GM21619 (cell line): ENCODE data around the gene ZBTB47.

Experiments used
- ATAC-seq: cut with Tn5 transposase; IDR thresholded peaks from one replicate; pipeline ENCODE4 v1.9.1; 2021; ENCODE audit not compliant: unreplicated experiment

Gene ZBTB47

DNA sequence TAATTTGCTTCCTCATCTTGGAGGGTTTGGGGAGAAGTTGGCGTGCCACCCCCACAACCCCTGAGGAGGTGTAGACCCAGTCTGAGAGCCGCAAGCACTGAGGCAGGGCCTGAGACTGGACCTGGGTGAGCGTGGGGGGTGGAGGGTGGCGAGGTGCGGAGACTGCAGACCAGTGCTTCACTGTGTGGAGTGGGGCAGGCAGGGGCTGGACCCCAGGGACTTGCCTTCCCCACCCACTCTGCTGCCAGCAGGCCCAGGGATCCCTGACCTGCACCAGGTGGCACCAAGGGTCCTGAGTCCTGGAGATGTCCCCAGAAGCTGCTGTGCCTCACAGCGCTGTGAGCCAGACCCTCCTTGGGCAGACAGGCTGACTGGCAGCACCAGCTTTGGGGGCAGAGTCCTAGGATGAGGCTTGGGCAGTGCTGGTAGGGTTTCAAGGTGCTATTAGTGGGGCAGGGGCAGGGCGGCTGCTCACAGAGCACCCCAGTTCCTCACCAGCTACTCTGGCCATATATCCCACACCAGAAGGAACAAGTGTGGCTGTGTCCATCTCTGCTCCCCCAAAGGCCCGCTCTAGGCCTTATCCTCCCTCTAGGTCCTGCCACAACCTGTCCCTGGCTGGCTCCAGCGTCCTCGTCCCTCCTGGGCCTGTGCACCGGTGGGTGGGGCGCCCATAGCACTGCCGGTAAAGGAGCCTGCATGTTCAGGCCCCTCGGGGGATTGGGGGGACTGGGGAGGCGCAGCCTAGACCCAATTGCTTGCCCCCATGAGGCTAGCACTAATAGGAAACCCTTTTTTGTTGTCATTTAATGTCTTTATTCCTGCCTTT lies 11.8 kb downstream of the ZBTB47 start:
- ATAC-seq, result no peak

GRCh38 chr3:42666022-42666421 lies 12.5 kb downstream of the ZBTB47 start:
- ATAC-seq, result no peak

DNA sequence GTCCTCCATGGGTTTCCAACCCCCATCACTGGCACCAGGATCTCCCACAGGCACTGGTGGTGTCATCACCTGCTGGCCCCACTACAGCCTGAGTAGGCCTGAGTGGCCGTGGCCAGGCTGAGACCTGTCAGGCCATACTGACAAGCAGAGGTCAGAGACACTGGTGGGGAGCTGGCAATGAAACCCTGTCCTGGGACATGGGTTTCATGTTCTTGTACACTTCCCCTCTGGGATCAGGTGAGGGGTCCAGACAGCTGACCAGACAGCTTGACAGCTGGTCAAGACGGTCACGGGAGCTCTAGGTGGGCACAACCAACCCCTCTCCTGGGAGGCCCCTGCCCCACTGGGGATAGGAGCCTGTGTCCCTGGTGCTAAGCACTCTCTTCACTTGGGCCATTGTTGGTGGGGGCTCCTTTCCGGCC lies 13.1 kb downstream of the ZBTB47 start:
- ATAC-seq, result no peak

DNA sequence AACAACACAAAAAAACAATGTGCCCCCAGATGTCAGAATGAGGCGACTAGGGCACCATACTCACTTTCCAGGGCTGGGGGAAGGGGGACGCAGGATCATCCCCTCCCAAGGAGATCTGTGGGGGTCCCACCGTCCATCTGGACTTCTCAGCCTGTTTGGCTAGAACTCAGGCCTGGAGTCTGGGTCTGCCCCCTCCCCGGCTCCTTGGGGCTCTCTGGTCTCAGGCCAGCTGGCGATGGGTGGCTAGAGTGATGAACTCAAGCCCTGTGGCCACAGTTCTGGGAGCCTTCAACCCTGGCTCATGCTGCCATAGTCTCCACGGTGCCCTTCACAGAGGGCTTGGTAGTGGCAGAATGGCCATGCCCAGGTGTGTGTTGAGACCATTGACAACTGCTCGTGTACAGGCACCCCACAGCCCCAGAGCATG lies 13.6 kb downstream of the ZBTB47 start:
- no peak for ATAC-seq

GRCh38 chr3:42667523-42668412 lies 14.3 kb downstream of the ZBTB47 start:
- no peak for ATAC-seq

- ATAC-seq, result no peak
Measured at GRCh38 chr3:42668413-42668760, 14.9 kb downstream of the ZBTB47 start.

DNA sequence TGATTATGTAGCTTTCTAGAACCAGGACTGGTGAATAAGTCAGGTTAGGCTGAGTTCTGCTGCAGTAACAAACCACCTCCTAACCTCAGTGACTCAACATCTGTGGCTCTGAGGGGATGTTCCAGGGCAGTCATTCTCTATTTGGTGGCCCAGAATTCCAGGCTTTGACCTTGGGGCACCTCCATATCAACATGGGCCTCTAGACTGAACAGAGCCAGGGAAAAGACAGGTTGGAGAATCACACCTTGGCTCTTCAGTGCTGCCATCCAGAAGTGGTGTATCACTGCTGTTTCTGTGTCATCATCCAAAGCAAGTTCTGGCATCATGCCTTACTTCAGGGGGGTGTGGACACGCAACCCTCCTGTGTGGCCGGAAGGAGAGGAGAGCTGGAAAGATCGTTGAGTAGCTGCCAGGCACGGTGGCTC lies 15.3 kb downstream of the ZBTB47 start:
- no peak for ATAC-seq

DNA sequence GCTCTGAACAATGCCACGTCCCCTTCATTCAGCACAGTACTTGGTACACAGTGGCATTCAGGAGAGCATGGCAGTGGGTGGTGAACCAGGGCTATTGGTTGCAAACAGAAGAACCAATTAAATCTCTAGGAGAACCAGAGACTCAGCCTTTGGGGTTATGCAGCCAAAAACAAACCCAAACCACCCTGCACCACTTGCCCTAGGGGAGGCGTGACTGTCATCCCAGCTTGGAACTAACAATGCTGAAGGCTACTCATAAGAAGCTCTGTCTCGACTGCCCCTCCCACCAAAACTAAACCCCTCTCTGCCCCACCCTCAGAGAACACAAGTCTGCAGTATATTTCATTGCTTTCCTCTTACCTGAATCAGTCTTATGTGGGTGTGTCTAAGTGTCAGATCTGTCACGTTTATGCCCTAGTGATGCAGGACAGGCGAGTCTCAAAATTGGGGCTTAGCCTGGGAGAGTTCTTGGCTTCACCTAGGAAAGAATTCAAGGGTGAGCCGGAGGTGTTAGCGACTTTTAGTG lies 16.6 kb downstream of the ZBTB47 start:
- ATAC-seq, result no peak

DNA sequence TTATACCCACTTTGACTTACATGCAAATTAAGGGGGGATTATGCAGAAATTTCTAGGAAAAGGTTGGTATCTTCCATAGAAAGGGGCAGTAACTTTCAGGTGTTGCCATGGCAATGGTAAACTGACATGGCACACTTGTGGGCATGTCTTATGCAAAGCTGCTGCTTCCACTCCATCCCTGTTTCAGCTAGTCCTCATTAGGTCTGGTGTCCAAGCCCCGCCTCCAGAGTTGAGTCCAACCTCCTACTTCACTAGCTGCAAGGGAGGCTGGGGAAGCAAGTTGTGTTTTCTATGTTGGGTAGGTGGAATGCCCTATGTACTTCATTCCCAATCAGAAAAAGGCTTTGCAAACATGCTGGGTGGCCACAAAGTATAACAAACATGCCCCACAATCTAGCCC lies 17.2 kb downstream of the ZBTB47 start:
- no peak for ATAC-seq

- no peak for ATAC-seq
Measured at GRCh38 chr3:42672515-42672914, 19.0 kb downstream of the ZBTB47 start.

DNA sequence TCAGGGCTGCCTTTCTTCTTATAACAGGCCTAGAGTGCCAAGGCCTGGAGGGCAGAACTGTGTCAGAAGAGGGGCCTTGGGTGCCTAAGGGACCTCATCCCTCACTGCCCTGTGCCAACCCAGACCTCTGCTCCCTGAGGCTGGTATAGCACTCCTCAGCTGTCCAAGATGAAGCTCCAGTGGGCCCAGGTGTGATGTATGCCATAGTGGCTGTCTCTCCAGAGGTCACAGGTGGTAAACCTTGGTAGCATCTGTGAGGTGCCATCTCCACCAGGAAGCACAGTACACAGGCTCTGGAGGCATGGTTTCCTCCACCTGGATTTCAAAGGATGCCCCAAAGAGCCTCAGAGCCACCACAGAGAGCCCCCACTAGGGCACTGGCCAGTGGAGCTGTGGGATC lies 19.6 kb downstream of the ZBTB47 start:
- ATAC-seq, result no peak

DNA sequence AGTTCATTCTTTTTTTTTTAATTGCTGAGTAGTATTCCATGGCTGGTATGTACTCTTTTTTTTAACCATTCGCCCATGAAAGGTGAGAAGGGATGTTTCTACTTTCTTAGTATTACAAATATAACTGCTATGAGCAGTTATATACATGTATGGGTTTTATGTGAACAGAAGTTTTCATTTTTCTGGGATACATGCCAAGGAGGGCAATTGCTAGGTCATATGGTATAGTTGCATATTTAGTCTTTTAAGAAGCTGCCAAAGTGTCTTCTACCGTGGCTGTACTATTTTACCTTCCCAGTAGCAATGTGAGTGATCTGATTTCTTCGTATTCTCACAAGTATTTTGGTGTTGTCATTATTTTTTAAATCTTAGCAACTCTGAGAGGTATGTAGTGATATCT lies 20.6 kb downstream of the ZBTB47 start:
- no peak for ATAC-seq

DNA sequence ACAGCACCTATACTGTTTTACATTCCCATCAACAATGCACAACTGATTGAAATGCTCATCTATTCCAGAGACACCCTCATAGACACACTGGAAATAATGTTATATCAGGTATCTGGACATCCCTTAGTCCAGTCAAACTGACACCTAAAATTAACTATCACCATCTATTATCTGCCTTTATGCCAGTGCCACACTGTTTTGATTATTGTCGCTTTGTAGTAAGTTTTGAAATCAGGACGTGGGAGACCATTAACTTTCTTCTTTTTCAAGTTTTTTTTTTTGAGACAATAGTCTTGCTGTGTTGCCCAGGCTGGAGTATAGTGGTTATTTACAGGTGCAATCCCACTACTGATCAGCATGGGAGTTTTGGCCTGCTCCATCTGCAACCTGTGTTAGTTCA lies 22.4 kb downstream of the ZBTB47 start:
- no peak for ATAC-seq

GRCh38 chr3:42678447-42678846 lies 24.9 kb downstream of the ZBTB47 start:
- ATAC-seq, result no peak

DNA sequence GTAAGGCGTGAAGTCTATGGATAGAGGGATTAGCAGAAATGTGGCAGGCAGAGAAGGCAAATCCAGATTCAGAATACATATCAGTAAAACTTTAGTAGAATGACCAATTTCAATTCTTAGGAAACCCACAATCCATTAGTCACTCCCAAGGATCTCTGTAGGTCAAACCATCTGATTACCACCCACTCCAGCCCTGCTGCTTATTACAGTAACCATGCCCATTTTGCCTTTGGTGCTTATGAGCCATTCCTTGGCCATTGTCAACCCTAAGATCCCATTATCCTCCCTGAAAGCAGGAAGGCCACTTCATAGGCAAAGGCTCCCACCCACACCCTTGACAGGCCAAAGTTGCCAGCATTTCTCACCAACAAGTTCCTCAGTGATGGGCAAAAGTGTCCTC lies 26.8 kb downstream of the ZBTB47 start:
- ATAC-seq, result no peak

DNA sequence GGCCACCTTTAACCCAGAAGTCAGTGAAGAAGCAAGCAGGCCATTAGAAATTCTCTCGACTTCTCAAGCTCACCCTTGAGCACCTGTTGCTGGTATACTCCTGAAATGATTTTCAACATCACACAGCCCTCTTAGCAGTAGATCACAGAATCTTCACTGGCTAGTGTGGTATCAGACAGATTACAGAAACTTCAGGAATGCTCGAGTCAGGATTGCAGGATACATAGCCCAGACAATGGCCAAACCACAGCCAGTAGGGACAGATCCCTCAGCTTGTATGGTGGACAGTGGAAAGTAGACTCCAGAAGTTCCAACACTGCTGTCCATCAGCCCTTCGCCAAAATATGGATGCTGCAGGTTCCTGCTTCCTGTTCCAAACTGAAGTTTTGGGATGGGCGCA lies 27.3 kb downstream of the ZBTB47 start:
- ATAC-seq, result no peak

DNA sequence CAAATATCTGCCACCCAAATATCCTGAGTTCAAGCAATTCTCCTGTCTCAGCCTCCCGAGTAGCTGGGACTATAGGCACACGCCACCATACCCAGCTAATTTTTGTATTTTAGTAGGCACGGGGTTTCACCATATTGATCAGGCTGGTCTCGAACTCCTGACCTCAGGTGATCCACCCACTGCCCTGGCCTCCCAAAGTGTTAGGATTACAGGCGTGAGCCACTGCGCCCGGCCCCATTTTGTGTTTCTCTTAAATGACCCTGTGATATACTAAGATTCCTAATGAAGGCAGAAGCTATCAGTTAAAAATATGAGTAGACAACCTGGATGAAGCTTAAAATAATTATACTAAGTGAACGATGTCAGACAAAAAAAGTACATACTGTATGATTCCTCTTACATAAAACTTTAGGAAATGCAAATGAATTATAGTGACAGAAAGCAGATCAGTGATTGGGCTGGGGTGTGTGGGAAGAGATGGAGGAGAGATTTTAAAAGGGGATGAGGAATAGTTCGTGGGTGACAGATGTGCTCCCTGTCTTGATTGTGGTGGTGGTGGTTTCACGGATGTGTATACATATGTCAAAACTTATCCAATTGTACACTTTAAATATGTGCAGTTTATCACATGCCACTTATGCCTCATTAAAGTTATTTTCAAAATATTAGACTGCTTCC lies 28.0 kb downstream of the ZBTB47 start:
- no peak for ATAC-seq

DNA sequence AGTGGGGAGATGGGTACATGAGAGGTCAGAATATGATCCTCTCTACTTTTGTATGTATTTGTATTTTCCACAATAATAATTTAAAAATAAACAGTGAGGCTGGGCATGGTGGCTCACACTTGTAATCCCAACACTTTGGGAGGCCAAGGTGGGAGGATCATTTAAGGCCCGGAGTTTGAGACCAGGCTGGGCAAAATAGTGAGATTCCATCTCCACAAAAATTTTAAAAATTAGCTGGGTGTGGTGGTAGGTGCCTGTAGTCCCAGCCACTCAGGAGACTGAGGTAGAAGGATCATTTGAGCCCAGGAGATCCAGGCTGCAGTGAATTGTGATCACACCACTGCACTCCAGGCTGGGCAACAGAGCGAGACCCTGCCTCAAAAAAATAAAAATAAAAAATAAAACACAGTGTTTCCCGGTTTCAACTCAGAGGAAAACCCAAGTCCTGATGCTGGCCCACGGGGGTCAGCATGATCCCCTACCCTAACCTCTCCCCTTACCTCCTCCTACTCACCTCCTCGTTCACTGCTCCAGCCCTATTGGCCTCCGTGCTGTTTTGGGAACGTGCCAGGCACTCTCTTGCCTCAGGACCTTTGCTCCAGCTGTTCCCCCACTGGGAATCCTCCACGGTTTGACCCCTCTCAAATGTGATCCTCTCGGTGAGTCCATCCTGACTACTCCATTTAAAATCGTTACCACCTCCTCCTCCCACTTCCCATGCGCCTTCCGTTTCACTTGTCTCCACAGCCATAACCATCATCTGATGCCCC lies 29.0 kb downstream of the ZBTB47 start:
- ATAC-seq, result no peak

DNA sequence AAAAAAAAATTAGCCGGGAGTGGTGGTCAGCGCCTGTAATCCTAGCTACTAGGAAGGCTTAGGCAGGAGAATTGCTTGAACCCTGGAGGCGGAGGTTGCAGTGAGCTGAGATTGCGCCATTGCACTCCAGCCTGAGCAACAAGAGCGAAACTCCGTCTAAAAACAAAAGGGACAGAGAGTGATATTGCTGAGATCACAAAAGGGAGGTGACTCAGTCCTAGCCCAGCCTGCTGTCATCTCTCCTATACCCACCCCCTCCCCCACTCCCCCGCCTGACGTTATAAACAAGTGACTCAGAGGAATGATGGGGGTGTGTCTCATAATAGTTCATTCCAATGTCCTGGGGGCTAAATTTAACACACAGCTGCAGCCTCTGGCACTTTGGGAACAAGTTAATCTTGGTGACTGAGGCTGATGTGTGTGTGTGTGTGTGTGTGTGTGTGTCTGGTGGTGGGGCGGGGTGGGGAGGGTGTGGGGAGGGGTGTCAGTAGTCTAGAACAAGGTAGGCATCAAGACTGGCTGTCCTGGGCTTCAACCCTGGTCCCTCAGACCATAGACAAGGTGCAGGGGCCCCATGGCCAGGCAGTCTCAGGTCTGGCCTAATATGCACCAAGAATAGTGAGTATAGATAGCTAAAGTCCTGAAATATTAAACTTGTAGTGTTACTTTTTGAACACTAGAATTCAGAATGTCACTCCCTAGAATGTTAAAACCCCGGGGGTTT lies 30.5 kb downstream of the ZBTB47 start:
- no peak for ATAC-seq
